ENCODE results near the gene CDC73. TPM values are rescaled to one million over a fixed set of nuclear protein-coding genes. Genes with fewer than 3 reads are reported as not detected.
A peak's percentile ranks its signal among the peaks of the same experiment; 100 is the strongest.

CDC73 gene
- total and polyA plus RNA-seq, 2 of the 13 experiments (the other 11 are each of a cell fraction or from before 2014, with no cell fraction given): 20.2 to 26.3 TPM

- TF ChIP-seq IRF9 (CRISPR knock-in tag; IDR thresholded peaks at IDR 0.05; ENCODE audit: borderline replicate concordance): no peak
- no peak for TF ChIP-seq IRX3 (CRISPR knock-in tag; IDR thresholded peaks at IDR 0.05; ENCODE audit: borderline replicate concordance, low read depth)
- no peak for TF ChIP-seq REPIN1 (CRISPR knock-in tag; IDR thresholded peaks at IDR 0.05; ENCODE audit: borderline replicate concordance, low read depth)
- no peak for TF ChIP-seq IRF1 (CRISPR knock-in tag; IDR thresholded peaks at IDR 0.05; ENCODE audit: low read depth)
- TF ChIP-seq UBTF (CRISPR knock-in tag; IDR thresholded peaks at IDR 0.05): peak; percentile 29; the same call in 1 of the 2 replicates
- no peak for TF ChIP-seq ZIK1 (CRISPR knock-in tag; IDR thresholded peaks at IDR 0.05; ENCODE audit: borderline replicate concordance, low read depth)
- no peak for TF ChIP-seq ZBTB40 (IDR thresholded peaks at IDR 0.05)
- no peak for TF ChIP-seq ZBTB40 (CRISPR knock-in tag; IDR thresholded peaks at IDR 0.05)
- peak; percentile 27; the same call in 1 of the 2 replicates for TF ChIP-seq ETV5 (CRISPR knock-in tag; IDR thresholded peaks at IDR 0.05; ENCODE audit: borderline replicate concordance)
- TF ChIP-seq AGO2 (optimal IDR thresholded peaks at IDR 0.05; ENCODE audit: low read depth, low read length): no peak
- TF ChIP-seq CCAR2 (optimal IDR thresholded peaks at IDR 0.05; ENCODE audit: low read depth, low read length): no peak
- no peak for TF ChIP-seq ARID2 (CRISPR knock-in tag; IDR thresholded peaks at IDR 0.05; ENCODE audit: borderline replicate concordance)
- TF ChIP-seq ZNF770 (CRISPR knock-in tag; IDR thresholded peaks at IDR 0.05): no peak
Measured at GRCh38 chr1:193104502-193104906, 17.3 kb upstream of the CDC73 start (continued).

Data from HepG2 (cell line).